WERI-Rb-1 (cell line): ENCODE results near the gene ISYNA1.

Source experiments
- DNase-seq: peaks from one replicate; pipeline ENCODE4 v3.0.0-alpha.2; 2020
- H3K27ac ChIP-seq: fragments of 250-450 bp; sonication (Bioruptor Pico); 2 replicates; pipeline ENCODE4 v1.5.1; 2020; ENCODE audit warnings: mild to moderate bottlenecking, moderate library complexity
- H3K27me3 ChIP-seq: fragments of 250-450 bp; sonication (Bioruptor Pico); 2 replicates; pipeline ENCODE4 v1.5.1; 2021; ENCODE audit warnings: mild to moderate bottlenecking, low read depth, moderate library complexity; ENCODE audit not compliant: insufficient read depth, severe bottlenecking
- H3K36me3 ChIP-seq: fragments of 250-450 bp; sonication (Bioruptor Pico); 2 replicates; pipeline ENCODE4 v1.5.1; 2020; ENCODE audit warnings: mild to moderate bottlenecking, moderate library complexity
- H3K4me3 ChIP-seq: 2 replicates; pipeline ENCODE4 v1.5.1; 2011; ENCODE audit warnings: low read depth, mild to moderate bottlenecking, control low read depth, low read length
- H3K9me3 ChIP-seq: fragments of 250-450 bp; sonication (Bioruptor Pico); 2 replicates; pipeline ENCODE4 v1.5.1; 2021; ENCODE audit warnings: mild to moderate bottlenecking, moderate library complexity; ENCODE audit not compliant: severe bottlenecking
- CTCF ChIP-seq: IDR thresholded peaks from 2 replicates; pipeline ENCODE4 v1.5.1; 2011; ENCODE audit warnings: low read depth, mild to moderate bottlenecking, control low read depth, inconsistent platforms, low read length

ISYNA1 gene

GRCh38 chr19:18450931-18451836 is 13.3 kb upstream of the ISYNA1 start:
- Histone ChIP-seq H3K27ac (no peak overlapping the region), H3K4me3 (no peak overlapping the region), H3K9me3 (no peaks in the 10 kb centered on the region), H3K27me3 (no peaks in the 10 kb centered on the region), H3K36me3 (peaks cover 19% of the 10 kb centered on the region)
- DNase-seq: peak; percentile 89
- TF ChIP-seq CTCF: peak; percentile 97

GRCh38 chr19:18450021-18450930 is 12.3 kb upstream of the ISYNA1 start:
- Histone ChIP-seq H3K4me3 (no peak overlapping the region), H3K27ac (no peak overlapping the region), H3K27me3 (no peaks in the 10 kb centered on the region), H3K36me3 (peaks cover 17% of the 10 kb centered on the region), H3K9me3 (no peaks in the 10 kb centered on the region)
- no peak for DNase-seq
- no peak for TF ChIP-seq CTCF

GRCh38 chr19:18449552-18449951 is 11.6 kb upstream of the ISYNA1 start:
- TF ChIP-seq CTCF: no peak
- no peak overlapping the region for H3K27ac ChIP-seq
- no peak overlapping the region for H3K4me3 ChIP-seq
- H3K27me3 ChIP-seq: no peaks in the 10 kb centered on the region
- no peak for DNase-seq
- no peaks in the 10 kb centered on the region for H3K9me3 ChIP-seq
- peaks cover 22% of the 10 kb centered on the region for H3K36me3 ChIP-seq

GRCh38 chr19:18446811-18447359 is 9.0 kb upstream of the ISYNA1 start:
- no peaks in the 10 kb centered on the region for H3K9me3 ChIP-seq
- no peak overlapping the region for H3K27ac ChIP-seq
- TF ChIP-seq CTCF: no peak
- DNase-seq: no peak
- H3K27me3 ChIP-seq: no peaks in the 10 kb centered on the region
- H3K36me3 ChIP-seq: peaks cover 34% of the 10 kb centered on the region
- H3K4me3 ChIP-seq: no peak overlapping the region

GRCh38 chr19:18446145-18446810 is 8.3 kb upstream of the ISYNA1 start:
- no peaks in the 10 kb centered on the region for H3K9me3 ChIP-seq
- no peak for TF ChIP-seq CTCF
- no peaks in the 10 kb centered on the region for H3K27me3 ChIP-seq
- no peak overlapping the region for H3K4me3 ChIP-seq
- no peak for DNase-seq
- peaks cover 34% of the 10 kb centered on the region for H3K36me3 ChIP-seq
- H3K27ac ChIP-seq: no peak overlapping the region
